OCI-LY1 (cell line): ENCODE results near the gene C5orf22.

Experiments used
- H2AFZ ChIP-seq: fragments of 200-600 bp; sonication (generic), shearing (Covaris generic); 2 replicates; pipeline ENCODE4 v1.6.0; 2014; ENCODE audit warnings: antibody characterized with exemption, mild to moderate bottlenecking, low read length
- H3F3A ChIP-seq: fragments of 200-600 bp; sonication (generic), shearing (Covaris generic); 2 replicates; pipeline ENCODE4 v1.6.0; 2014; ENCODE audit warnings: mild to moderate bottlenecking, antibody characterized with exemption, low read length, moderate library complexity; ENCODE audit not compliant: insufficient read depth
- H3K27ac ChIP-seq: fragments of 200-600 bp; sonication (generic); 2 replicates; pipeline ENCODE4 v1.5.1; 2014; ENCODE audit warnings: low read length, mixed run types, mild to moderate bottlenecking, low read depth; ENCODE audit not compliant: poor library complexity, severe bottlenecking
- H3K27me3 ChIP-seq: fragments of 200-600 bp; sonication (generic); 2 replicates; pipeline ENCODE4 v1.6.0; 2014; ENCODE audit warnings: antibody characterized with exemption, mild to moderate bottlenecking, low read length, moderate library complexity; ENCODE audit not compliant: insufficient read depth
- H3K36me3 ChIP-seq: fragments of 200-600 bp; sonication (generic); 2 replicates; pipeline ENCODE4 v1.6.1; 2014; ENCODE audit warnings: mild to moderate bottlenecking, antibody characterized with exemption, low read length, moderate library complexity, mixed read lengths; ENCODE audit not compliant: insufficient read depth
- H3K4me1 ChIP-seq: fragments of 200-600 bp; sonication (generic); 2 replicates; pipeline ENCODE4 v1.5.1; 2014; ENCODE audit warnings: mild to moderate bottlenecking, low read length, moderate library complexity; ENCODE audit not compliant: insufficient read depth, severe bottlenecking
- H3K4me2 ChIP-seq: fragments of 200-600 bp; sonication (generic), shearing (Covaris generic); 2 replicates; pipeline ENCODE4 v1.6.1; 2014; ENCODE audit warnings: low read length
- H3K4me3 ChIP-seq: fragments of 200-600 bp; sonication (generic); 2 replicates; pipeline ENCODE4 v1.5.1; 2014; ENCODE audit warnings: low read length, low read depth, mild to moderate bottlenecking, mixed read lengths; ENCODE audit not compliant: poor library complexity, severe bottlenecking
- H3K79me2 ChIP-seq: fragments of 200-600 bp; shearing (Covaris generic); 2 replicates; pipeline ENCODE4 v1.6.1; 2016; ENCODE audit warnings: mixed run types, low read length, mixed read lengths; ENCODE audit not compliant: insufficient read depth
- H3K9ac ChIP-seq: fragments of 200-600 bp; sonication (generic), shearing (Covaris generic); 2 replicates; pipeline ENCODE4 v1.6.1; 2014; ENCODE audit warnings: mild to moderate bottlenecking, low read length, mixed read lengths
- H3K9me2 ChIP-seq: fragments of 200-600 bp; sonication (generic), shearing (Covaris generic); 2 replicates; pipeline ENCODE4 v1.6.1; 2014; ENCODE audit warnings: low read depth, mild to moderate bottlenecking, low read length, mixed read lengths
- H3K9me3 ChIP-seq: fragments of 200-600 bp; shearing (Covaris generic); 2 replicates; pipeline ENCODE4 v1.6.1; 2014; ENCODE audit warnings: low read length, mixed read lengths
- H4K20me1 ChIP-seq: fragments of 200-600 bp; sonication (generic), shearing (Covaris generic); 2 replicates; pipeline ENCODE4 v1.6.0; 2016; ENCODE audit warnings: mild to moderate bottlenecking, low read length; ENCODE audit not compliant: insufficient read depth
- EZH2 ChIP-seq: fragments of 200-600 bp; sonication (generic), shearing (Covaris generic); IDR thresholded peaks from 2 replicates; pipeline ENCODE4 v1.8.0; 2017; ENCODE audit warnings: borderline replicate concordance, mixed run types, mild to moderate bottlenecking, antibody characterized with exemption, low read length, moderate library complexity, mixed read lengths
- TF ChIP-seq, protein P1 (sequence below): fragments of 200-600 bp; sonication (generic), shearing (Covaris generic); IDR thresholded peaks from 2 replicates; pipeline ENCODE4 v1.5.1; 2017; ENCODE audit warnings: mild to moderate bottlenecking, antibody characterized with exemption, low read length, moderate library complexity, mixed read lengths

The C5orf22 gene

DNA sequence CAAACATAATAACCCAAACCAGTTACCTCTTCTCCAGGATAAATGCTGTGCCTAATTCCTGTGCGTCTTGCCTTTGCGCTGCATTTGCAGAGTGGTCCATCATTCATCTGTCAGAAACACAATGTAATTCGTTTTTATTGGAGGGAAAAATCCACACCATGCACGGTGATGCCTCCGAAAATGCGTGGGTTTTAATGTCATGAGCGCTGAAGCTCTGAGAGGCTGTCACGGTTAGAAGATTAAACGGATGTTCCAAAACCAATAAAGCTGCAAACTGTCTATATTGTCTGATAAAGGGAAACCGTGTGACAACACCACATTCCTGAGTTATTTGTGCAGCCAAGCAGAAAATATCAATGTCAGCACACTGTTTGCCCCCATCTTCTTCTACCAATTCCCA lies 27.6 kb upstream of the C5orf22 start:
- H3K27me3 ChIP-seq = no peaks in the 10 kb centered on the region
- peaks cover 92% of the 10 kb centered on the region for H3K36me3 ChIP-seq
- H3K27ac ChIP-seq = no peak overlapping the region
- H4K20me1 ChIP-seq = no peaks in the 10 kb centered on the region
- no peak overlapping the region for H3K4me2 ChIP-seq
- no peak overlapping the region for H2AFZ ChIP-seq
- H3K4me1 ChIP-seq = no peaks in the 10 kb centered on the region
- H3K9me3 ChIP-seq = no peaks in the 10 kb centered on the region
- H3K4me3 ChIP-seq = no peak overlapping the region
- TF ChIP-seq, protein P1, sequence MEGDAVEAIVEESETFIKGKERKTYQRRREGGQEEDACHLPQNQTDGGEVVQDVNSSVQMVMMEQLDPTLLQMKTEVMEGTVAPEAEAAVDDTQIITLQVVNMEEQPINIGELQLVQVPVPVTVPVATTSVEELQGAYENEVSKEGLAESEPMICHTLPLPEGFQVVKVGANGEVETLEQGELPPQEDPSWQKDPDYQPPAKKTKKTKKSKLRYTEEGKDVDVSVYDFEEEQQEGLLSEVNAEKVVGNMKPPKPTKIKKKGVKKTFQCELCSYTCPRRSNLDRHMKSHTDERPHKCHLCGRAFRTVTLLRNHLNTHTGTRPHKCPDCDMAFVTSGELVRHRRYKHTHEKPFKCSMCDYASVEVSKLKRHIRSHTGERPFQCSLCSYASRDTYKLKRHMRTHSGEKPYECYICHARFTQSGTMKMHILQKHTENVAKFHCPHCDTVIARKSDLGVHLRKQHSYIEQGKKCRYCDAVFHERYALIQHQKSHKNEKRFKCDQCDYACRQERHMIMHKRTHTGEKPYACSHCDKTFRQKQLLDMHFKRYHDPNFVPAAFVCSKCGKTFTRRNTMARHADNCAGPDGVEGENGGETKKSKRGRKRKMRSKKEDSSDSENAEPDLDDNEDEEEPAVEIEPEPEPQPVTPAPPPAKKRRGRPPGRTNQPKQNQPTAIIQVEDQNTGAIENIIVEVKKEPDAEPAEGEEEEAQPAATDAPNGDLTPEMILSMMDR = no peak
- TF ChIP-seq EZH2 = no peak
- H3F3A ChIP-seq = no peaks in the 10 kb centered on the region
- H3K9me2 ChIP-seq = no peaks in the 10 kb centered on the region
- H3K79me2 ChIP-seq = no peaks in the 10 kb centered on the region
- no peak overlapping the region for H3K9ac ChIP-seq

GRCh38 chr5:31511305-31511704 lies 20.8 kb upstream of the C5orf22 start:
- Histone ChIP-seq H3K36me3 (peaks cover 87% of the 10 kb centered on the region), H3K27ac (no peak overlapping the region), H3K9me2 (no peaks in the 10 kb centered on the region), H3K9me3 (no peaks in the 10 kb centered on the region), H3K79me2 (no peaks in the 10 kb centered on the region), H3K27me3 (no peaks in the 10 kb centered on the region), H3K4me1 (no peaks in the 10 kb centered on the region), H3F3A (no peaks in the 10 kb centered on the region), H2AFZ (no peak overlapping the region), H3K9ac (no peak overlapping the region), H3K4me3 (no peak overlapping the region), H4K20me1 (no peaks in the 10 kb centered on the region), H3K4me2 (no peak overlapping the region)
- no peak for TF ChIP-seq EZH2

GRCh38 chr5:31516802-31517201 lies 15.3 kb upstream of the C5orf22 start:
- H3K9me2 ChIP-seq = no peaks in the 10 kb centered on the region
- no peaks in the 10 kb centered on the region for H3K9me3 ChIP-seq
- no peaks in the 10 kb centered on the region for H3F3A ChIP-seq
- no peaks in the 10 kb centered on the region for H4K20me1 ChIP-seq
- TF ChIP-seq, protein P1 = no peak
- no peak for TF ChIP-seq EZH2
- H3K4me3 ChIP-seq = no peak overlapping the region
- H3K27me3 ChIP-seq = no peaks in the 10 kb centered on the region
- H3K4me1 ChIP-seq = no peaks in the 10 kb centered on the region
- H3K4me2 ChIP-seq = no peak overlapping the region
- H3K79me2 ChIP-seq = no peaks in the 10 kb centered on the region
- peaks cover 80% of the 10 kb centered on the region for H3K36me3 ChIP-seq
- H2AFZ ChIP-seq = no peak overlapping the region
- H3K27ac ChIP-seq = no peak overlapping the region
- no peak overlapping the region for H3K9ac ChIP-seq

- H3K27me3 ChIP-seq = no peaks in the 10 kb centered on the region
- TF ChIP-seq, protein P1 = no peak
- TF ChIP-seq EZH2 = no peak
- H3K4me3 ChIP-seq = no peak overlapping the region
- no peaks in the 10 kb centered on the region for H4K20me1 ChIP-seq
- H2AFZ ChIP-seq = no peak overlapping the region
- H3K4me2 ChIP-seq = no peak overlapping the region
- no peak overlapping the region for H3K9ac ChIP-seq
- H3K27ac ChIP-seq = no peak overlapping the region
- H3K9me2 ChIP-seq = no peaks in the 10 kb centered on the region
- H3K9me3 ChIP-seq = no peaks in the 10 kb centered on the region
- 0 out of 2 replicates have a peak, but pooled peaks cover 4% of the 10 kb centered on the region for H3K79me2 ChIP-seq
- H3F3A ChIP-seq = no peaks in the 10 kb centered on the region
- no peaks in the 10 kb centered on the region for H3K4me1 ChIP-seq
- H3K36me3 ChIP-seq = peaks cover 96% of the 10 kb centered on the region
Measured at GRCh38 chr5:31523041-31523440, 9.1 kb upstream of the C5orf22 start.
